ENCODE data around the gene CTF1. TPM values are rescaled to one million over a fixed set of nuclear protein-coding genes. Genes with fewer than 3 reads are reported as not detected.

The CTF1 gene
- total and polyA plus RNA-seq, 2 donors (not counting 1 experiment from before 2014, with no cell fraction given), result 0.78 to 0.81 TPM

- Mint-ChIP-seq H3K9me3 (ENCODE audit: insufficient read depth) (peaks cover 3% of the 10 kb centered on the region), H3K27me3 (no peaks in the 10 kb centered on the region), H3K4me3 (peak overlapping the region; percentile 98), H3K27ac (peak overlapping the region; percentile 98), H3K4me1 (peaks cover 25% of the 10 kb centered on the region)
- ATAC-seq (ENCODE audit: low read depth) (peak; percentile 80), DNase-seq (peak; percentile 78)
- Histone ChIP-seq H4K20me1 (ENCODE audit: control insufficient read depth, insufficient read depth, low read length, poor library complexity, severe bottlenecking) (no peaks in the 10 kb centered on the region), H3K4me1 (ENCODE audit: control insufficient read depth in 2 of 2, insufficient read depth in 2 of 2, low read length in 2 of 2) (peaks cover 29 to 40% of the 10 kb centered on the region in 2 donors), H3K79me2 (ENCODE audit: control insufficient read depth, insufficient read depth, low read length) (no peaks in the 10 kb centered on the region), H3K9ac (ENCODE audit: low read length) (peak overlapping the region; percentile 78), H2AFZ (ENCODE audit: insufficient read depth, low read depth, low read length, poor library complexity, severe bottlenecking) (peak overlapping the region; percentile 98), H3K4me2 (replicated peaks; ENCODE audit: low read depth, low read length, poor library complexity, severe bottlenecking) (peak overlapping the region; percentile 83), H3K4me3 (ENCODE audit: control extremely low read depth in 1 of 5, extremely low read depth in 1 of 5, insufficient read depth in 1 of 5, low read depth in 2 of 5, low read length in 4 of 5) (peak overlapping the region; percentile 45 to 82 (median 62)), H3K9me3 (ENCODE audit: control extremely low read depth in 1 of 3, control insufficient read depth in 2 of 3, insufficient read depth in 1 of 3, low read length in 2 of 3) (peaks cover 0 to 17% (median 0%) of the 10 kb centered on the region in 3 donors), H3K27ac (ENCODE audit: low read length in 2 of 2) (peak overlapping the region; percentile 57 to 79), H3K36me3 (replicated peaks in 1 of 2; ENCODE audit: control extremely low read depth in 1 of 2, control insufficient read depth in 1 of 2, extremely low read depth in 1 of 2, insufficient read depth in 2 of 2, low read length in 1 of 2) (no peaks in the 10 kb centered on the region), H3K27me3 (replicated peaks in 1 of 4; ENCODE audit: control extremely low read depth in 1 of 4, control insufficient read depth in 3 of 4, insufficient read depth in 4 of 4, low read length in 3 of 4) (no peaks in the 10 kb centered on the region)
- POLR2A ChIA-PET, result interaction anchor here (0.5 to 2.4 kb wide), 9 partner anchors 13 to 275 kb away, joined by 3 to 13 read pairs (median 3); partner anchors contain the start of gene ORAI3
- CTCF ChIA-PET, result interaction anchor here (0.7 to 6.1 kb wide), 29 partner anchors 10 to 540 kb away, joined by 3 to 138 read pairs (median 3); partner anchors contain the start of genes BCL7C and ZNF843
- TF ChIP-seq EZH2 (IDR thresholded peaks at IDR 0.05; ENCODE audit: borderline replicate concordance, insufficient read depth, low read depth, low read length, poor library complexity, severe bottlenecking) (no peak), CTCF (IDR thresholded peaks at IDR 0.05) (no peak)
- intact Hi-C loops (cut with micrococcal nuclease), result loop anchor here (1.0 to 5.0 kb wide), 5 partner anchors 20 to 140 kb away; partner anchors contain the start of genes CFAP119 and RNF40
- 6% methylated on average over 92 of the region's 99 CpGs for WGBS (ENCODE audit: insufficient coverage)
Observed at GRCh38 chr16:30902029-30902972, 5.9 kb downstream of the CTF1 start.
